ENCODE results near the gene MT2A. TPM values are rescaled to one million over a fixed set of nuclear protein-coding genes. Genes with fewer than 3 reads are reported as not detected.
A peak's percentile ranks its signal among the peaks of the same experiment; 100 is the strongest.

MT2A gene
- total and polyA plus RNA-seq, 2 of the 13 experiments (the other 11 are each of a cell fraction or from before 2014, with no cell fraction given): 135 to 371 TPM

- TF ChIP-seq ZBTB40 (IDR thresholded peaks at IDR 0.05): no peak
- peak; percentile 78 for TF ChIP-seq ZBTB40 (CRISPR knock-in tag; IDR thresholded peaks at IDR 0.05)
- TF ChIP-seq FOXK1 (CRISPR knock-in tag; IDR thresholded peaks at IDR 0.05; ENCODE audit: borderline replicate concordance, low read depth): peak; percentile 88; the same call in 1 of the 2 replicates
- no peak for TF ChIP-seq POLR2AphosphoS2 (IDR thresholded peaks at IDR 0.05; ENCODE audit: low read depth, low read length)
- no peak for TF ChIP-seq TBL1XR1 (IDR thresholded peaks at IDR 0.05; ENCODE audit: borderline replicate concordance, low read length, partially characterized antibody)
- no peak for TF ChIP-seq SMAD9 (CRISPR knock-in tag; IDR thresholded peaks at IDR 0.05)
- TF ChIP-seq WIZ (CRISPR knock-in tag; IDR thresholded peaks at IDR 0.05): no peak
- TF ChIP-seq ZNF30 (CRISPR knock-in tag; IDR thresholded peaks at IDR 0.05): 0 out of 2 replicates have a peak, but pooled peaks have one; percentile 68
- TF ChIP-seq AFF4 (CRISPR knock-in tag; IDR thresholded peaks at IDR 0.05): peak; percentile 43; the same call in 1 of the 2 replicates
- 0 out of 2 replicates have a peak, but pooled peaks have one; percentile 25 for TF ChIP-seq ZBTB14 (CRISPR knock-in tag; IDR thresholded peaks at IDR 0.05)
Observed at GRCh38 chr16:56607109-56607618, 1.2 kb upstream of the MT2A start (continued).
